OCI-LY1 (cell line): ENCODE data around the gene ALLC.

Experiments used
- H2AFZ ChIP-seq: fragments of 200-600 bp; sonication (generic), shearing (Covaris generic); 2 replicates; pipeline ENCODE4 v1.6.0; 2014; ENCODE audit warnings: antibody characterized with exemption, mild to moderate bottlenecking, low read length
- H3F3A ChIP-seq: fragments of 200-600 bp; sonication (generic), shearing (Covaris generic); 2 replicates; pipeline ENCODE4 v1.6.0; 2014; ENCODE audit warnings: mild to moderate bottlenecking, antibody characterized with exemption, low read length, moderate library complexity; ENCODE audit not compliant: insufficient read depth
- H3K27ac ChIP-seq: fragments of 200-600 bp; sonication (generic); 2 replicates; pipeline ENCODE4 v1.5.1; 2014; ENCODE audit warnings: low read length, mixed run types, mild to moderate bottlenecking, low read depth; ENCODE audit not compliant: poor library complexity, severe bottlenecking
- H3K27me3 ChIP-seq: fragments of 200-600 bp; sonication (generic); 2 replicates; pipeline ENCODE4 v1.6.0; 2014; ENCODE audit warnings: antibody characterized with exemption, mild to moderate bottlenecking, low read length, moderate library complexity; ENCODE audit not compliant: insufficient read depth
- H3K36me3 ChIP-seq: fragments of 200-600 bp; sonication (generic); 2 replicates; pipeline ENCODE4 v1.6.1; 2014; ENCODE audit warnings: mild to moderate bottlenecking, antibody characterized with exemption, low read length, moderate library complexity, mixed read lengths; ENCODE audit not compliant: insufficient read depth
- H3K4me1 ChIP-seq: fragments of 200-600 bp; sonication (generic); 2 replicates; pipeline ENCODE4 v1.5.1; 2014; ENCODE audit warnings: mild to moderate bottlenecking, low read length, moderate library complexity; ENCODE audit not compliant: insufficient read depth, severe bottlenecking
- H3K4me2 ChIP-seq: fragments of 200-600 bp; sonication (generic), shearing (Covaris generic); 2 replicates; pipeline ENCODE4 v1.6.1; 2014; ENCODE audit warnings: low read length
- H3K4me3 ChIP-seq: fragments of 200-600 bp; sonication (generic); 2 replicates; pipeline ENCODE4 v1.5.1; 2014; ENCODE audit warnings: low read length, low read depth, mild to moderate bottlenecking, mixed read lengths; ENCODE audit not compliant: poor library complexity, severe bottlenecking
- H3K79me2 ChIP-seq: fragments of 200-600 bp; shearing (Covaris generic); 2 replicates; pipeline ENCODE4 v1.6.1; 2016; ENCODE audit warnings: mixed run types, low read length, mixed read lengths; ENCODE audit not compliant: insufficient read depth
- H3K9ac ChIP-seq: fragments of 200-600 bp; sonication (generic), shearing (Covaris generic); 2 replicates; pipeline ENCODE4 v1.6.1; 2014; ENCODE audit warnings: mild to moderate bottlenecking, low read length, mixed read lengths
- H3K9me2 ChIP-seq: fragments of 200-600 bp; sonication (generic), shearing (Covaris generic); 2 replicates; pipeline ENCODE4 v1.6.1; 2014; ENCODE audit warnings: low read depth, mild to moderate bottlenecking, low read length, mixed read lengths
- H3K9me3 ChIP-seq: fragments of 200-600 bp; shearing (Covaris generic); 2 replicates; pipeline ENCODE4 v1.6.1; 2014; ENCODE audit warnings: low read length, mixed read lengths
- H4K20me1 ChIP-seq: fragments of 200-600 bp; sonication (generic), shearing (Covaris generic); 2 replicates; pipeline ENCODE4 v1.6.0; 2016; ENCODE audit warnings: mild to moderate bottlenecking, low read length; ENCODE audit not compliant: insufficient read depth
- EZH2 ChIP-seq: fragments of 200-600 bp; sonication (generic), shearing (Covaris generic); IDR thresholded peaks from 2 replicates; pipeline ENCODE4 v1.8.0; 2017; ENCODE audit warnings: borderline replicate concordance, mixed run types, mild to moderate bottlenecking, antibody characterized with exemption, low read length, moderate library complexity, mixed read lengths
- TF ChIP-seq, protein P1 (sequence below): fragments of 200-600 bp; sonication (generic), shearing (Covaris generic); IDR thresholded peaks from 2 replicates; pipeline ENCODE4 v1.5.1; 2017; ENCODE audit warnings: mild to moderate bottlenecking, antibody characterized with exemption, low read length, moderate library complexity, mixed read lengths

The ALLC gene

GRCh38 chr2:3651691-3652648 is 6.0 kb upstream of the ALLC start:
- no peaks in the 10 kb centered on the region for H4K20me1 ChIP-seq
- peak overlapping the region; percentile 99 for H3K27ac ChIP-seq
- H2AFZ ChIP-seq = no peak overlapping the region
- no peaks in the 10 kb centered on the region for H3K79me2 ChIP-seq
- H3K4me2 ChIP-seq = peak overlapping the region; percentile 66
- TF ChIP-seq EZH2 = no peak
- TF ChIP-seq, protein P1, sequence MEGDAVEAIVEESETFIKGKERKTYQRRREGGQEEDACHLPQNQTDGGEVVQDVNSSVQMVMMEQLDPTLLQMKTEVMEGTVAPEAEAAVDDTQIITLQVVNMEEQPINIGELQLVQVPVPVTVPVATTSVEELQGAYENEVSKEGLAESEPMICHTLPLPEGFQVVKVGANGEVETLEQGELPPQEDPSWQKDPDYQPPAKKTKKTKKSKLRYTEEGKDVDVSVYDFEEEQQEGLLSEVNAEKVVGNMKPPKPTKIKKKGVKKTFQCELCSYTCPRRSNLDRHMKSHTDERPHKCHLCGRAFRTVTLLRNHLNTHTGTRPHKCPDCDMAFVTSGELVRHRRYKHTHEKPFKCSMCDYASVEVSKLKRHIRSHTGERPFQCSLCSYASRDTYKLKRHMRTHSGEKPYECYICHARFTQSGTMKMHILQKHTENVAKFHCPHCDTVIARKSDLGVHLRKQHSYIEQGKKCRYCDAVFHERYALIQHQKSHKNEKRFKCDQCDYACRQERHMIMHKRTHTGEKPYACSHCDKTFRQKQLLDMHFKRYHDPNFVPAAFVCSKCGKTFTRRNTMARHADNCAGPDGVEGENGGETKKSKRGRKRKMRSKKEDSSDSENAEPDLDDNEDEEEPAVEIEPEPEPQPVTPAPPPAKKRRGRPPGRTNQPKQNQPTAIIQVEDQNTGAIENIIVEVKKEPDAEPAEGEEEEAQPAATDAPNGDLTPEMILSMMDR = no peak
- H3K4me3 ChIP-seq = peak overlapping the region; percentile 47
- no peaks in the 10 kb centered on the region for H3K27me3 ChIP-seq
- H3K9me3 ChIP-seq = no peaks in the 10 kb centered on the region
- peak overlapping the region; percentile 59 for H3K9ac ChIP-seq
- peaks cover 63% of the 10 kb centered on the region for H3K4me1 ChIP-seq
- no peaks in the 10 kb centered on the region for H3K36me3 ChIP-seq
- no peaks in the 10 kb centered on the region for H3F3A ChIP-seq
- no peaks in the 10 kb centered on the region for H3K9me2 ChIP-seq

- Histone ChIP-seq H3K4me1 (peaks cover 74% of the 10 kb centered on the region), H3K4me2 (no peak overlapping the region), H3K9me3 (no peaks in the 10 kb centered on the region), H3K36me3 (no peaks in the 10 kb centered on the region), H2AFZ (no peak overlapping the region), H3K9me2 (no peaks in the 10 kb centered on the region), H3K27me3 (no peaks in the 10 kb centered on the region), H3K79me2 (no peaks in the 10 kb centered on the region), H3K27ac (peak overlapping the region; percentile 99), H3K4me3 (no peak overlapping the region), H3F3A (peaks cover 5% of the 10 kb centered on the region), H3K9ac (no peak overlapping the region), H4K20me1 (no peaks in the 10 kb centered on the region)
- TF ChIP-seq EZH2 = no peak
- TF ChIP-seq, protein P1 = no peak
Measured at GRCh38 chr2:3652896-3653625, 4.9 kb upstream of the ALLC start.

DNA sequence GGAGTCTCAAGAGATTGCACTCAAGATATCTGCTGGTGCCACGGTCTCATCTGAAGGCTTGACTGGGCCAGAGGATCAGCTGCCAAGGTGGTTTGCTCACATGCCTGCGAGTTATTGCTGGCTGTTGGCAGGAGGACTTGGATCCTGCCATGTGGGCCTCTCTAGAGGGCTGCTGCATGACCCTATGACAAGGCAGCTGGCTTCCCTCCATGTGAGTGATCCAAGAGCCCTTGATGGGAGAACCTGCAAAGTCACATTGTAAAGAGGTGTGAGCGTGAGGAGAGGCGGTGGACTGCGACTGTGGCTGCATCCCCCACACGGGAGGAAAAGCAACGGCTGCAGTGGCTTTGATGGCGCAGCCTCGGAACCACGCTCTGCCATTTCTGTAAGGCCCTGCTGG is 4.0 kb upstream of the ALLC start:
- Histone ChIP-seq H3K4me2 (no peak overlapping the region), H3K27ac (peak overlapping the region; percentile 99), H4K20me1 (no peaks in the 10 kb centered on the region), H3K9me2 (no peaks in the 10 kb centered on the region), H3F3A (peaks cover 8% of the 10 kb centered on the region), H3K4me3 (no peak overlapping the region), H3K36me3 (no peaks in the 10 kb centered on the region), H3K79me2 (no peaks in the 10 kb centered on the region), H2AFZ (no peak overlapping the region), H3K9ac (peak overlapping the region; percentile 82; the same call in 1 of the 2 replicates), H3K27me3 (no peaks in the 10 kb centered on the region), H3K9me3 (no peaks in the 10 kb centered on the region), H3K4me1 (peaks cover 83% of the 10 kb centered on the region)
- TF ChIP-seq EZH2 = no peak
- TF ChIP-seq, protein P1 = no peak
